ENCODE data around the gene CAPN10.

The CAPN10 gene

DNA sequence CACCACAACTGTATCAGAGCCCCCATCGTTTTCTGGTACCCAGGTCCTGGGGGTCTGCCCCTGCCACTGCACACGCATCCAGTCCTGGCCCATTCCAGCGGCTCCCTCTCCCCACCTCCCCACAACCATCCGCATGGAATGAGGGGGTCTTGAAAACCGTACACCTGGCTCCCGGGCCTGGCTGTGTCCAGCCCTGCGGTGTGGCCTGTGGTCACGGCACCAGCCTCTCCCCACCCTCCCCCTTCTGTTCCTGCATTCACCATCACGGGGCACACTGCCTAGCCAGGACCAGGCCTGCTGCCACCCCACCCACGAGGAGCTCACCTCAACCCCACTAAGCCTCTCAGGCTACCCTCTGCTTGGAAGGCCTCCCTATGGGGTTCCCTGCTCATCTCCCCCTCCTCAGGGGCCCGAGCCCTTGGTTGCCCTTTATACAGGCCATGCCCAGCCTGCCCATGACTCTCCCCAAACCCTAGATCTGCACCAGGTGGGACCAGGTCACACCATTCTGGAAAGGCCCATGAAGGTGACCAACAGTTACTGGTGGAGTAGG lies 50.1 kb downstream of the CAPN10 start:
- DNase-seq (ENCODE audit: low read depth in 3 of 3, low spot score in 1 of 3) = no peak

DNA sequence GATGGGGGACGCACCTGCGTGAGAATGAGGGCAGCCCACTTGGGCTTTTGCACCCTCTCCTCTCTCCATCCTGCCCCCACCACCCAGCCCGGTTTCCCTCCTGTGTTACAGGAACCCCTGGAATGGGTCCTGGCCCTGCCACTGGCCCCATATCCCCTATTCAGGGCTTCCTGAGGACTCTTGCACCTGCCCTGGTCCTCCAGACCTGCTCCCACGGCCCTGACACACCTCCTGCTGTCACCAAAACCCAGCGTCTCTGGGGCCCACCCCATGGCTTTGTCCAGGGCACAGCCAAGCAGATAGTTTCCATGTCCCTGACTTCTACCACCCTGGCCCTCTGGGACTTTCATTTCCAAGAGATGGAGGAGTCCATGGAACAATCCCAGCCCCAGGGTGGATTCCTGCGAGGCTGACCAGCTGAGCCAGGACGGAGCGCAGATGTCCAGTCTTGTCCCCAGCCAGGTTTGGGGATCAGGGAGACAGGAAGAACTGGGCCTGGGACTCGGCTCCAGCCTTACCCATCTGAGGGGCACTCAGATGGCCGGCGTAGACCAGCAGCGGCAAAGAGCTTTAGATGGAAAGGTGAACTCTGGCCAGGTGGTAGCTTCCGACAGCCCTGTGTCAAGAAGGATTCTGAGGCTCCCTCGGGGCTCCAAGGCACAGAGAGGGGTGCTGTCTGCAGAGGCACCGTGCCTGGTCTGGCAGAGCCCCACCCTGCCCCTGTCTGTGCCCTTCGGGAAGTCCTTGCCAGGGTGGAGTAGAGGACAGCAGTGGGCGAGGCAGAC lies 50.8 kb downstream of the CAPN10 start:
- no peak for DNase-seq (ENCODE audit: low read depth in 3 of 3, low spot score in 1 of 3)

DNA sequence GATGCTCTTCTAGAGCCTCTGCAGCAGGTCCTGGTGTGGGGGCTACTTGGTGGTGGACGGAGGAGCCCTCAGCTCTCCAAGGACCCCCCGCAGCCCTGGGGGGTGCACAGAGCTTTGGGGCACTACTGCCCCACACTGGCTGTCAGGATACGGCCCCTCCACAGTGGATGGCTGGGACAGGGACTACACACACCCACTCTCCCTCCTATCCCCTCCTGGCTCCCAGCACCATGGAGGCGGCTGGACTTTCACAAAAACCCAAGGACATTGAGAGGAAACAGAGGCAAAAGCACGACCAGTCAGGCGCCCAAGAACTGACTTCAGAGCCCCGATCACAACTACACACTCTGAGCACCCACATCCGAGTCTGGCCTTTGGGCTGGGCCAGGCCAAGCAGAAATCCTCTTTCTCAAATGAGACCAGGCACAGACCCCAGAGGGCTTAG lies 51.4 kb downstream of the CAPN10 start:
- DNase-seq (ENCODE audit: low read depth in 3 of 3, low spot score in 1 of 3) = no peak

DNA sequence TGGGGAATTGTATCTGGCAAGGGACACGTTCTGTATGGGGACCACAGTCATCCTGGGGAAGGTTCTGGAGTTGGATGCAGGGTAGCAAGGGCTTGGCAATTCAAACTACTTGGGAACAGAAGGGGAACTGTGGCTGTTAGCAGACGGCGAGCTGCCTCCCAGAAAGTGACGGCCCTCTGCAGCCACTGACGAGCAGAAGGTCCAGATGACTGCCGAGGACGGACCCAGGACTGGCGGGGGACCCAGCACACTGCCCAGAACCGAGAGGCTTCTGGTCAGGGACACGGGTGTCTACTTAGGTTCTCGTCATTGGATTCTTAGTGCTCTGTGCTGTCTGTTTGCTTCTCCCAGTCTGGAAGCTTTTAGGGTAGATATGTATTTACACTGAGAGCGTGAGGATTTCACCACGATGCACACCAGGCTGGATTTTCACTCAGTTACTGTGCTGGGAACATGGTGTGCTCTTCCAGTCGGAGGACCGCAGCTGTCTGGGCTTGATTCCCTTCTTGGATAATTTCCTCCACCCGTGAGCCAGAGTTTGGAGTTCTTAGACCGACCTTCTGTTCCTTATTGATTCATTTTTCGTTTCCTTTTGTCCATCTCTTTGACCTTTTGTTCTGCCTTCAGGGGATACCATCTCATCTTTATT lies 52.1 kb downstream of the CAPN10 start:
- no peak for DNase-seq (ENCODE audit: low read depth in 3 of 3, low spot score in 1 of 3)

DNA sequence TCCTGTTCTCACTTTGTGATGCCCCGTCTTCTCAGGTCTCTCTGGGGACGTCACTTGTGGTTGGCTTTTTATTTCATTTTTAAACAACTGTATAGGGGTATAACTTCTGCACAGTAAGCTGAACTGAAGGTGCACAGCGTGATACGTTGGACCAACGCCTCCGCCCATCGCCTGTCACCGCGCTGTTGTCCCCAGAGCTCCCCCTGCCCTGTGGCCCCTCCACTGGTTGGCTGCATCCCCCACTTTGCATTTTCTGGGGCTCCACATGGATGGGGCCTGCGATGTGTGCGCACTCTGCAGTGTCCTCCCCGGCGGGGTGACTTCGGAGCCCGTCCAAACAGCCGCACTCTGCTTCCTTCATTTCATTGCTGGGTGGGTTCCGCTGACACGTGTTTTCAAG lies 53.0 kb downstream of the CAPN10 start:
- DNase-seq (ENCODE audit: low read depth in 3 of 3, low spot score in 1 of 3) = no peak

DNA sequence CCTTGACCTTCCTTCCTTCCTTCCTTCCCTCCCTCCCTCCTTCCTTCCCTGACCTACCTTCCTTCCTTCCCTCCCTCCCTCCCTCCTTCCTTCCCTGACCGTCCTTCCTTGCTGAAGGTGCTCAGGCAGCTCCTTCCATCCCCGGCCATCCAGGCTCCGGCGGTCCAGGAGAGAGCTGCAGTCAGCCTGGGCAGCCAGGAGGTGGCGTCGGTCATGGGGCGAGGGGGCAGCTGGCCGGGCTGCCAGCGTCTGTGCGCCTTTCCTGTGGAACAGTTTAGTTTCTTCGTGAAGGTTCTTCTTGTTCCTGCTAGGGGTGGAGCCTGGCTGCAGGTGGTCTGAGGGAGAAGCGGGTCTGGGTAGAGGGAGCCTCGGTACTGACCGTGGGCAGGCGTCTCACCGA lies 54.4 kb downstream of the CAPN10 start:
- DNase-seq (ENCODE audit: low read depth in 3 of 3, low spot score in 1 of 3) = no peak

DNA sequence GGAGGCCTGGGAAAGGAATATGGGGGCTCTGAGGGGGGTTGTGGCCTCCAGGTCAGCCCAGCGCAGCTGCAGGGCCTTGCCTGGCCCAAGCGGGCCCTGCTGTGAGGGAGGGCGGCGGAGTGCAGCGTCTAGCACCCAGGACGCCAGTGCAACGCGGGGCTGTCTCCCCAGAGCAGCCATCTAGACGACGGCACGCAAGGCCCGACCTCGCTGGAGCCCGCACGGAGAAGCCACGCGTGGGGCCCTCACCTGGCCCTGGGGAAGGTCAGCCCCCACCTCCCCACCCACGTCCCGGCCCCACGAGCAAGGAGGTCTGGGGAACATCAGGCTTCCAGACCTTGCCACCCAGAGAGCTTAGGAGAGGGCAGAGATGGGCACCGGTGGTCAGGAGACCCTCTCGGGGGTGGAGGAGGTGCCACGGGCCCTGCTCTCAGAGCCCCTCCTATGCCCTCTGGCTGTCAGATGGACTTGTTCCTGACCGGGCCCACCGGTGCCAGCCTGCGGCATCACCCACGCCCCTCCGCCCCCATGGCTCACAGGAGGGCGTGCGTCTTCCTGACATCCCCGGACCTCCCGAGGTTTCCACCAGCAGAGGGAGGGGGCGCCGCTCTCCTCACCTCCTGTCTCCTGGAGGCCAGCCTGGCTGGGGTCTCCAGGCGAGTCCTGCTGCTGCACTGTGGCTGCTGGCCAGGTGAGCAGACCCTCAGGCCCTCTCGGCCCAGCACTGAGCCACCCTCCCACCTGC lies 55.7 kb downstream of the CAPN10 start:
- DNase-seq (ENCODE audit: low read depth in 3 of 3, low spot score in 1 of 3) = no peak

DNA sequence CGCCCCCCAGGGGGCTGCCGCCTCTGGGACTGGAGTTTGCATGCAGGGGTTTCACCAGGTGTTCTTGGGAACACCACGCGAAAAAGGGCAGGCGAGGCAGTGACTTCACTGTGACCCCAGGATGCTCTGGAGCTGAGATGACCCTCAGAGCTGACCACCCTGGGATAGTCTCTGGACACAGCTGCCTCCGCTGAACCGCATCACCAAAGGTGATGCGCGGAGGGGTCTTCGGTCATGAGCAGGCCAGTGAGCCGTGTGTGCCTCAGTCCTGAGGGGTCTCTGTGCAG lies 56.2 kb downstream of the CAPN10 start:
- DNase-seq (ENCODE audit: low read depth in 3 of 3, low spot score in 1 of 3) = no peak

DNA sequence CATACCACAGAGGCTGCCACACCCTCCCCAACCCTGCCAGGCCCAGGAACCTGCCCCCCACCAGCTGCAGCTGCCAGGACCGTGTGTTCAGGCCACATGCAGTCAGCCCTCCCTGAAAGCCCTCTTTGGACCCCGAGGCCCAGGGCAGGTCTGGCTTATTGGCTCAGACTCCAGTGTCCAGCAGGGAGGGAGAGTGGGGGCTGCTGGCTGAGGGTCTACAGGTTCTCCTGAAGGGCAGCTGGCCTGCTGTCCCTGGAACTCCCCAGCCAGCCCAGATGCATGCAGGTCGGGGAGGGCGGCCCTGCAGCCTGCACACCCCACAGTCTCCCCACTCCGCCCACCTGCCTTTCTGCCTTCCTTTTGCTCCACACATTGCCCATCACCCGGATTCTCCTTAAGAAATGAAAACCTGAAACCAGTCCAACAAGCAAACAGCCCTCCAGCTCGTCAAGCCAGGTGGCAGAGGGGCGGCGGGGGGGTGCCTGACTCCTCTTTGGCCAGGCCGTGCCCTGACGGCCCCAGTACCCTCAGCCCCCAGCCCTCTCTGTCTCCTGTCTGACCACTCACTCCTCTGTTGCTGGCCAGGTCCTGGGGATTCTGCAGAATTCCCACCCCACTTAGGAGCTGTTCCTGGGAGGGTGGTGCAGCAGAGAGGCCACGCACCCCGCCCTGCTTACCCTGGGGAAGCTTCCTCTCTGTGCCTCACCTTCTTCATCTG lies 56.7 kb downstream of the CAPN10 start:
- no peak for DNase-seq (ENCODE audit: low read depth in 3 of 3, low spot score in 1 of 3)

DNA sequence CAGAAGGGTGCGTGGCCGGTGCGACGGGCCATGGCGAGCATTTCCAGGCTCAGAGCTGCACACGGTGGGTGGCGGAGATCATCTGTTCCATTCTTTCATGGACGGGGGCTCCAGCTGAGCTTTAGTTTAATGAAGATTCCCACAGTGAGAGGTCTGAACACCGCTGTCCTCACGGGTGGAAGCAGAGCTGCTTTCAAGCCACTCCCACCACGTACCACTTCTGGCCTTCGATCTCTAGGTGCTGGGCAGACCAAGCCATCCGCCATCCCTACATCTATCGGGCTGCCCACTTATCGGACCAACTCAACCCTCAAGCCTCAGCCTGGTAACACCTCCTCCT lies 57.2 kb downstream of the CAPN10 start:
- no peak for DNase-seq (ENCODE audit: low read depth in 3 of 3, low spot score in 1 of 3)

DNA sequence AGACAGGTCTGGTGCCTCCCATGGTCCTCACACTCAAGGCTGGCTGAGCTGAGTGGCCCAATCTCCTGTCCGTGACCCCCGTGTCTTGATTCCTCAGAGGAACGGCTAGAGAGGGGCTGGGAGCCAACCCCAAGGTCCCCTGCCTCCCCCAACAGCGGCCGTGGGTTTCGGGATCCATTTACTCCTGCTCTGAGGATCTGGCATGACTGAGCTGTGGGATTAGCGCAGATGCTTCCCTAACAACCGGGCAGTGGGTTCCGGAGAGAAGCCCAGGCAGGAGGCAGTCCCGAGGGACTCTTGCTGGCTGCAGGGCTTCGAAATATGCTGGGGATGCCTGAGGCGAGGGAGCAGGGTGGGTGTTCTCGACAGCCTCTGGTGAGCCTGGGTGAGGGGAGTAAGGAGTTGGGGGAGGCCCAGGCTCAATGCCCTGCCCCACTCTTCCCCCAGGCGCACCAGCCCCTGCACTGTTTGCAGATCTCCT lies 57.7 kb downstream of the CAPN10 start:
- DNase-seq (ENCODE audit: low read depth in 3 of 3, low spot score in 1 of 3) = no peak

DNA sequence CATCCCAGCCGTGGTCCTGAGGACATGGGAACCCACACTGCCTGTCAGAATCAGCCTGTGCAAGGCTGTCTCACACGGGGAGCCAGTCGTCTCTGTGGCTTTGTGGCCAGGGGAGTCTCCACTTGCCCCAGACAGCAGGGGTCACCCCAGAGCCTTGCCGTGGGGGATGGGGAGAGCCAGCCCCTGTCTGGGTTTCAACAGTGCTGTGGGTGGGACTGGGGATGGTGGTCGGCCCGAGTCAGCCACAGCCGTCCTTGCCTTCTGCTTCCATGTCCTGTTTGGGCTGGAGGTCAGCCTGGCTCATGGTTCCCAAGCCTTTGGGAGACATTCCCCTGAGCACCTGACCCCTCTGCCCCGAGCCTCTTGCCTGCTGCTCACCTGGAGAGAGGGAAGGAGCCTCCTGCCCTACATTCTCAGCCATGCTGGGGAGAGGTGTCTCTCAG lies 58.3 kb downstream of the CAPN10 start:
- no peak for DNase-seq (ENCODE audit: low read depth in 3 of 3, low spot score in 1 of 3)

DNA sequence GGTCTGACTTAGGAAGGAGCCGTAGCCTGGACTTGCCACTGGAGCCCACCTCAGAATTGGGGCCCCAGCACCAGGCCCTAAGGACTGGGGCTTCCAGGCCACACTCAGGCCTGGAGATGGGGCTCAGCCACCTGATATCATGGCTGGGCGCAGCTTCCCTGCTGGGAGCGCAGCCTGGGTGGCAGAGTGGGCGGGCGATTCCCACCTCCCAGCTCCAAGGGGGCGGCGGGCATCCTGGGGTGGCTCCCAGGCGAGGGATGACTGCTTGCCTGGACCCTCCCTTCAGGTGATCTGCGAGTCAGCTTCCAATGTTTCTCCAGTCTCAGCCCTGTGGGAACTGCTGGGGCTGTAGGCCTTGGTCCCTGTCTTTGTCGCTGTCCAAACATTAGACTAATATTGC lies 58.8 kb downstream of the CAPN10 start:
- DNase-seq (ENCODE audit: low read depth in 3 of 3, low spot score in 1 of 3) = no peak

DNA sequence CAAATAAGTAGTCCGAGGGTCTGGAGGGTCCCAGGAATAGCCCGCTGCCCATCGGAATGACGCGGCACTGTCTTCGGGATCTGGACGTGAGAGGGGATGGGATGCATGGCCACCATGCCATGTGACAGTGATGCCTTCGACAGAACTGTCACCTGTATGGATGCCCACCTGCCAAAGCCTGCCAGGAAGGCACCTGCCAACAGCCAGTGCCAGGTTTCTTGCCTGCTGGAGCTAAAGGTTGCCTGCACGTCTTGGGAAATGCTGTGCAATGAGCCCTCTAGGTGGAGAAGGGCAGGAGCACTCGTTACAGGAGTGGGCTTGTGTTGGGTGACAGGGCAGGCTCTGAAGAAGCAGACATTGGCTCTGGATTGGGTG lies 59.3 kb downstream of the CAPN10 start:
- no peak for DNase-seq (ENCODE audit: low read depth in 3 of 3, low spot score in 1 of 3)

DNA sequence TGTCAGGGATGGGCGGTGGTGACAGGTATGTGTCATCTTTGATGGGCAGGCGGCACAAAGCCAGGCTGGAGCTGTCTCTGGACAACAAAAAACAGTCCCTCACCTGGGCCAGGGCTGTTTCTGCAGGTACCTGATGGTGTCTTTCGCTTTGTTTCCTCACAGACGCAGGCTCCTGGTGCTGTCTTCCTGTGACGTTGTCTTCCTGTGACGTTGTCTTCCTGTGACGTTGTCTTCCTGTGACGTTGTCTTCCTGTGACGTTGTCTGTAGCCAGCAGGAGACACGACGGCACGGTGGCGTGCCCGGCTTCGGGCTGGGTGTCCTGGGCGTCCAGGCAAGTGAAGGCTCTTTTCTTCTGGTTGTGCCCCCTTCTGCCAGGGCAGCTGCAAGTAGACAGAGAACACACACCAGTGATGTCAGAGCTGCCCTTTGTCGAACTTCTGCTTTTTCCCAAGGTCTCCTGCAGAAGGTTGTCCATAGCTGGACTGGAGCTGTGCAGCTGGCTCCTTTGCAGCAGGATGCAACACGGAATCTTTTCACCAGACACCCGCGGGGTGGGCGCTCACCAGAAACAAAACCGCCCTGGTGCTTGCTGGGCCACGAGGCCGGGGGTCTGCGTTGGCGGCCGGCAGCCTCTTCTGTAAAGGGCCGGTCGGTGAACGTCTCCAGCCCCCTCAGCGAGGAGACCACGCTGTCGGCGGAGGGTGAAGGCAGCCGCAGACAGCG lies 59.8 kb downstream of the CAPN10 start:
- DNase-seq (ENCODE audit: low read depth in 3 of 3, low spot score in 1 of 3) = no peak

DNA sequence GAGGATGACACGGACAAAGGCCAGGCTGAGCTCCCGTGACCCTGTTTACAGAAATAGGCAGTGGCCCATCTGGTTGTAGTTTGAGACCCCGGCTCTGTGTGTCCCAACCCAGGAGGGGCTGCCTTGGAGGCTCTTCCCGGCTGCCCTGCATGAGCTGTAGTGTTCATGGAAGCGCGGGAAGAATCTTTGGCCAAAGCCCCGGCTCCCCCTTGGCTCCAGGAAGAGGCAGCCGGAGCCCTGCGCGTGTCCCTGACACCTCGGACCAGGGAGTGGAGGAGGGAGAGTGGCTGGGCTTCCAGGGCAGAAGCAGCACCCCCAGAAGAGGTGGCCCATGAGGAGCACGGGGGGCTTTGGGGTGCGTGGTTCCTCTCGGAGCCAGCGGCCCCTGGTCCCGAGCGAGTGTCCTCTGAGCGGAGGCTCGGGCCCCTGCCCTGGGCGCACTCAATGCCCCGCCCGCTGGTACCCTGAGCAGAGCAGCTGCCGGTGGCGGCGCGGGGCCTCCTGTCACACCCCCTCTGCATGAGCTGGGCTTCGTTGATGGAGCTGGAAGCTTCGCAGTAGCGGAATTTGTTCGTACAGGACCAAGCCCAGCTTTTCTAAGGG lies 60.5 kb downstream of the CAPN10 start:
- no peak for DNase-seq (ENCODE audit: low read depth in 3 of 3, low spot score in 1 of 3)

DNA sequence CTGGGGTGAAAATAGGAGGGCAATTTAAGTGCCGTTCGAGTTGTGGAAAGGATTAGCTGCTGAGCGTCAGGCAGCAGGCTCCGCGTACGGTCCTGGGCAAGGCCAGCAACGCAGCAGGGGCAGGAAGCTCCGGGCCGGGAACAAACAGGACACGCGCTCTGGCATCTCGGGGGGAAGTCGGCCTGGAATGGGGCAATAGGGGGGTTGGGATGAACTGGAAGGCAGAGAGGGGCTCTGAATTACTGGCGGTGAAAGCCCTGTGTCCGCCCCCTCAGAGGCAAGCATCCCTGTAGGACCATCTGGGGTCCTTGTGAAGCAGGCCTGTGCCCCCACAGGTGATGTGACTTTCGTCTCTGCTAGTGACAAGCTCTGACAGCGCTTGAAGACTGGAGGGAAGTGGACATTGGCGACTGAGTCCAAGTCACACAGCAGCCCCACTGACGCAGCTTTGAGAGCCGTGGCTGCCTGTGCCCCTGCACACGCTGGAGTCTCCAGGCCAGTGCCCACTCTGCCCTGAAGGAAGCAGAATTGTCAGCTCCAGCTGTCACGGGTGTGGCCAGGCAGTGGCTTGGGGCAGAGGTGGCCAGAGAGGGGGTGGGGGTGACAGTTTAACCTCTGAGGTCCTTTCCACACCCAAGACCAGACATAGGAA lies 61.1 kb downstream of the CAPN10 start:
- DNase-seq (ENCODE audit: low read depth in 3 of 3, low spot score in 1 of 3) = no peak

DNA sequence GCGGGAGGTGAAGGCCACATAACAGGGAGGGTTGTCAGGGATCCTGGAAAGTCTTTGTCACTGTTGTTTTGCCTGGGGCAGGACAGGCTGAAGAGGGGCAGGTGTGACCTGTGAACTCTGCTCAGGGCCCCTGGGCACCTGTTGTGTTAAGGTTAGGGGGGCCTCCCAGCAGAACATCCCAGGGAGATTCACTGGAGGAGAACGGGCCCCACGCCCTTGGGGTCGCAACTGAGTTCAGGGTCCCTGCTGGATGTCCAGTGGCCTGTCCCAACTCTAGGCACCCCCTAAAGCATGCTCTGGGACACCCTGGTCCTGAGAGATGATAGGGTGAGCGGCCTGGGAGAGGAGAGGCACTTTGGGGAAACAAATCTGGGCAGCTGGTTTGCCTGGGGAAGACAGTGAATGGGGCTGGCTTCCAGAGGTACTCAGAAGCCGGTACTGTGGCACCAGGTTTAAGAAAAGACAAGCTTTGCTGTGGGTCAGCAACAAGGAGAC lies 61.7 kb downstream of the CAPN10 start:
- no peak for DNase-seq (ENCODE audit: low read depth in 3 of 3, low spot score in 1 of 3)

Data from stimulated activated CD4-positive, alpha-beta T cell treated with anti-CD3 and anti-CD28 coated beads, TNF-alpha, amount 100 ng/mL, for 1 hour (primary cell).